ENCODE results near the gene RPTOR. TPM values are rescaled to one million over a fixed set of nuclear protein-coding genes. Genes with fewer than 3 reads are reported as not detected.

The RPTOR gene
- total and polyA plus RNA-seq, 3 experiments from 2014 or later, result 7.9 to 69.4 (median 63.9) TPM

GRCh38 chr17:80657561-80657960, 112.9 kb downstream of the RPTOR start:
- ChIA-PET POLR2A (no interaction called here), CTCF (interaction anchor here (1.3 kb wide), 1 partner anchor 73 kb away, joined by 3 read pairs; no protein-coding TSS in a partner anchor)
- no peak overlapping the region for H3K4me3 ChIP-seq (ENCODE audit: low read length)
- Mint-ChIP-seq H3K4me3 (no peak overlapping the region), H3K27me3 (no peaks in the 10 kb centered on the region), H3K9me3 (peaks cover 0 to 3% (median 0%) of the 10 kb centered on the region in 5 donors), H3K27ac (no peak overlapping the region), H3K4me1 (peaks cover 12 to 39% (median 29%) of the 10 kb centered on the region in 3 donors), H3K36me3 (peaks cover 1 to 15% (median 4%) of the 10 kb centered on the region in 3 donors)
- peaks cover 5% of the 10 kb centered on the region for H3K4me1 ChIP-seq (ENCODE audit: insufficient read depth, low read length)
- no peaks in the 10 kb centered on the region for H3K9me3 ChIP-seq (ENCODE audit: low read length)
- no peaks in the 10 kb centered on the region for H3K27me3 ChIP-seq (ENCODE audit: insufficient read depth, low read length, poor library complexity, severe bottlenecking)
- H3K36me3 ChIP-seq (ENCODE audit: insufficient read depth, low read length), result no peaks in the 10 kb centered on the region
- no peak for DNase-seq
- no peak overlapping the region for H3K27ac ChIP-seq (ENCODE audit: low read depth, low read length)

GRCh38 chr17:80658821-80659220, 114.2 kb downstream of the RPTOR start:
- no peak overlapping the region for H3K4me3 ChIP-seq (ENCODE audit: low read length)
- no peak overlapping the region for H3K27ac ChIP-seq (ENCODE audit: low read depth, low read length)
- POLR2A ChIA-PET, result no interaction called here
- Mint-ChIP-seq H3K27ac (no peak overlapping the region), H3K9me3 (peaks cover 0 to 3% (median 0%) of the 10 kb centered on the region in 5 donors), H3K27me3 (no peaks in the 10 kb centered on the region), H3K36me3 (peaks cover 1 to 15% (median 4%) of the 10 kb centered on the region in 3 donors), H3K4me3 (no peak overlapping the region), H3K4me1 (peaks cover 14 to 46% (median 37%) of the 10 kb centered on the region in 3 donors)
- DNase-seq, result no peak
- no peaks in the 10 kb centered on the region for H3K9me3 ChIP-seq (ENCODE audit: low read length)
- CTCF ChIA-PET, result no interaction called here
- H3K36me3 ChIP-seq (ENCODE audit: insufficient read depth, low read length), result no peaks in the 10 kb centered on the region
- H3K4me1 ChIP-seq (ENCODE audit: insufficient read depth, low read length), result peaks cover 13% of the 10 kb centered on the region
- H3K27me3 ChIP-seq (ENCODE audit: insufficient read depth, low read length, poor library complexity, severe bottlenecking), result no peaks in the 10 kb centered on the region

GRCh38 chr17:80659651-80660050, 115.0 kb downstream of the RPTOR start:
- H3K27ac ChIP-seq (ENCODE audit: low read depth, low read length), result no peak overlapping the region

GRCh38 chr17:80660527-80661198, 116.0 kb downstream of the RPTOR start:
- Mint-ChIP-seq H3K4me1 (peaks cover 25 to 55% (median 51%) of the 10 kb centered on the region in 3 donors), H3K9me3 (peaks cover 0 to 3% (median 0%) of the 10 kb centered on the region in 5 donors), H3K36me3 (peaks cover 1 to 15% (median 6%) of the 10 kb centered on the region in 3 donors), H3K4me3 (no peak overlapping the region), H3K27ac (peak overlapping the region in 2 of 8 donors; percentile 46 to 69), H3K27me3 (peaks cover 0 to 2% of the 10 kb centered on the region in 2 donors)
- DNase-seq, result no peak
- Histone ChIP-seq H3K36me3 (ENCODE audit: insufficient read depth, low read length) (no peaks in the 10 kb centered on the region), H3K27me3 (ENCODE audit: insufficient read depth, low read length, poor library complexity, severe bottlenecking) (no peaks in the 10 kb centered on the region), H3K4me1 (ENCODE audit: insufficient read depth, low read length) (peaks cover 30% of the 10 kb centered on the region), H3K4me3 (ENCODE audit: low read length) (no peak overlapping the region), H3K9me3 (ENCODE audit: low read length) (no peaks in the 10 kb centered on the region), H3K27ac (ENCODE audit: low read depth, low read length) (no peak overlapping the region)
- ChIA-PET POLR2A (interaction anchor here (0.6 kb wide), 2 partner anchors 32 to 370 kb away, joined by 3 to 5 read pairs; no protein-coding TSS in a partner anchor), CTCF (interaction anchor here (1.2 kb wide), 1 partner anchor 233 kb away, joined by 3 read pairs; no protein-coding TSS in a partner anchor)

More at GRCh38 chr17:80659651-80660050, 115.0 kb downstream of the RPTOR start:
- Mint-ChIP-seq H3K36me3 (peaks cover 1 to 15% (median 4%) of the 10 kb centered on the region in 3 donors), H3K27me3 (no peaks in the 10 kb centered on the region), H3K27ac (no peak overlapping the region), H3K9me3 (peaks cover 0 to 3% (median 0%) of the 10 kb centered on the region in 5 donors), H3K4me1 (peaks cover 19 to 48% (median 43%) of the 10 kb centered on the region in 3 donors), H3K4me3 (no peak overlapping the region)
- ChIA-PET CTCF (no interaction called here), POLR2A (no interaction called here)
- Histone ChIP-seq H3K9me3 (ENCODE audit: low read length) (no peaks in the 10 kb centered on the region), H3K4me1 (ENCODE audit: insufficient read depth, low read length) (peaks cover 21% of the 10 kb centered on the region), H3K36me3 (ENCODE audit: insufficient read depth, low read length) (no peaks in the 10 kb centered on the region), H3K4me3 (ENCODE audit: low read length) (no peak overlapping the region), H3K27me3 (ENCODE audit: insufficient read depth, low read length, poor library complexity, severe bottlenecking) (no peaks in the 10 kb centered on the region)
- DNase-seq, result no peak

GRCh38 chr17:80662557-80662956, 117.9 kb downstream of the RPTOR start:
- Histone ChIP-seq H3K4me3 (ENCODE audit: low read length) (no peak overlapping the region), H3K4me1 (ENCODE audit: insufficient read depth, low read length) (peaks cover 49% of the 10 kb centered on the region), H3K9me3 (ENCODE audit: low read length) (no peaks in the 10 kb centered on the region), H3K36me3 (ENCODE audit: insufficient read depth, low read length) (no peaks in the 10 kb centered on the region), H3K27me3 (ENCODE audit: insufficient read depth, low read length, poor library complexity, severe bottlenecking) (no peaks in the 10 kb centered on the region), H3K27ac (ENCODE audit: low read depth, low read length) (no peak overlapping the region)
- CTCF ChIA-PET, result no interaction called here
- Mint-ChIP-seq H3K4me1 (peaks cover 40 to 70% (median 68%) of the 10 kb centered on the region in 3 donors), H3K9me3 (peaks cover 0 to 3% (median 0%) of the 10 kb centered on the region in 5 donors), H3K27me3 (peaks cover 0 to 4% of the 10 kb centered on the region in 2 donors), H3K27ac (peak overlapping the region in 4 of 8 donors; percentile 3 to 40 (median 28)), H3K4me3 (no peak overlapping the region), H3K36me3 (peaks cover 2 to 12% (median 6%) of the 10 kb centered on the region in 3 donors)
- POLR2A ChIA-PET, result no interaction called here
- DNase-seq, result no peak

GRCh38 chr17:80663781-80664206, 119.2 kb downstream of the RPTOR start:
- Histone ChIP-seq H3K27ac (ENCODE audit: low read depth, low read length) (no peak overlapping the region), H3K36me3 (ENCODE audit: insufficient read depth, low read length) (no peaks in the 10 kb centered on the region), H3K27me3 (ENCODE audit: insufficient read depth, low read length, poor library complexity, severe bottlenecking) (no peaks in the 10 kb centered on the region), H3K4me3 (ENCODE audit: low read length) (no peak overlapping the region), H3K9me3 (ENCODE audit: low read length) (no peaks in the 10 kb centered on the region), H3K4me1 (ENCODE audit: insufficient read depth, low read length) (peaks cover 61% of the 10 kb centered on the region)
- DNase-seq, result peak in 1 of 5 donors; percentile 80
- ChIA-PET POLR2A (no interaction called here), CTCF (no interaction called here)
- Mint-ChIP-seq H3K9me3 (no peaks in the 10 kb centered on the region), H3K36me3 (peaks cover under 1 to 2% (median 2%) of the 10 kb centered on the region in 3 donors), H3K27me3 (peaks cover 0 to 4% of the 10 kb centered on the region in 2 donors), H3K27ac (peak overlapping the region in 7 of 8 donors; percentile 4 to 81 (median 67)), H3K4me1 (peaks cover 52 to 76% (median 76%) of the 10 kb centered on the region in 3 donors), H3K4me3 (peak overlapping the region in 3 of 7 donors; percentile 2 to 40 (median 23))

GRCh38 chr17:80664217-80664790, 119.7 kb downstream of the RPTOR start:
- no peaks in the 10 kb centered on the region for H3K9me3 ChIP-seq (ENCODE audit: low read length)
- H3K4me3 ChIP-seq (ENCODE audit: low read length), result peak overlapping the region; percentile 61
- DNase-seq, result no peak
- Mint-ChIP-seq H3K4me1 (peaks cover 52 to 76% (median 76%) of the 10 kb centered on the region in 3 donors), H3K9me3 (no peaks in the 10 kb centered on the region), H3K27ac (peak overlapping the region in 7 of 8 donors; percentile 13 to 98 (median 66)), H3K36me3 (peaks cover 0 to 2% (median 2%) of the 10 kb centered on the region in 3 donors), H3K4me3 (peak overlapping the region in 5 of 7 donors; percentile 44 to 80 (median 61)), H3K27me3 (peaks cover 0 to 4% of the 10 kb centered on the region in 2 donors)
- H3K27me3 ChIP-seq (ENCODE audit: insufficient read depth, low read length, poor library complexity, severe bottlenecking), result no peaks in the 10 kb centered on the region
- ChIA-PET CTCF (no interaction called here), POLR2A (no interaction called here)
- no peaks in the 10 kb centered on the region for H3K36me3 ChIP-seq (ENCODE audit: insufficient read depth, low read length)
- H3K27ac ChIP-seq (ENCODE audit: low read depth, low read length), result no peak overlapping the region
- H3K4me1 ChIP-seq (ENCODE audit: insufficient read depth, low read length), result peaks cover 64% of the 10 kb centered on the region

- peak overlapping the region in 5 of 8 donors; percentile 23 to 93 (median 60) for H3K27ac Mint-ChIP-seq
- H3K9me3 Mint-ChIP-seq, result no peaks in the 10 kb centered on the region
- ChIA-PET POLR2A (interaction anchor here (0.7 kb wide), 1 partner anchor 112 kb away, joined by 3 read pairs; no protein-coding TSS in a partner anchor), CTCF (no interaction called here)
- peaks cover 0 to 4% of the 10 kb centered on the region in 2 donors for H3K27me3 Mint-ChIP-seq
- peak in 1 of 5 donors; percentile 32 for DNase-seq
- Histone ChIP-seq H3K4me3 (ENCODE audit: low read length) (no peak overlapping the region), H3K27me3 (ENCODE audit: insufficient read depth, low read length, poor library complexity, severe bottlenecking) (no peaks in the 10 kb centered on the region), H3K4me1 (ENCODE audit: insufficient read depth, low read length) (peaks cover 64% of the 10 kb centered on the region), H3K27ac (ENCODE audit: low read depth, low read length) (no peak overlapping the region), H3K9me3 (ENCODE audit: low read length) (no peaks in the 10 kb centered on the region), H3K36me3 (ENCODE audit: insufficient read depth, low read length) (no peaks in the 10 kb centered on the region)
- H3K4me1 Mint-ChIP-seq, result peaks cover 54 to 88% (median 86%) of the 10 kb centered on the region in 3 donors
- H3K36me3 Mint-ChIP-seq, result peaks cover 0 to 5% (median 1%) of the 10 kb centered on the region in 3 donors
- H3K4me3 Mint-ChIP-seq, result peak overlapping the region in 5 of 7 donors; percentile 34 to 85 (median 73)
Observed at GRCh38 chr17:80665792-80666191, 121.2 kb downstream of the RPTOR start.

Measured in CD8-positive, alpha-beta memory T cell (primary cell).